ENCODE data around the gene SF3B5. TPM values are rescaled to one million over a fixed set of nuclear protein-coding genes. Genes with fewer than 3 reads are reported as not detected.

The SF3B5 gene
- total and polyA plus RNA-seq, 9 of the 15 experiments (the other 6 are each of a cell fraction or from before 2014, with no cell fraction given) = 238 to 1,211 (median 407) TPM

DNA sequence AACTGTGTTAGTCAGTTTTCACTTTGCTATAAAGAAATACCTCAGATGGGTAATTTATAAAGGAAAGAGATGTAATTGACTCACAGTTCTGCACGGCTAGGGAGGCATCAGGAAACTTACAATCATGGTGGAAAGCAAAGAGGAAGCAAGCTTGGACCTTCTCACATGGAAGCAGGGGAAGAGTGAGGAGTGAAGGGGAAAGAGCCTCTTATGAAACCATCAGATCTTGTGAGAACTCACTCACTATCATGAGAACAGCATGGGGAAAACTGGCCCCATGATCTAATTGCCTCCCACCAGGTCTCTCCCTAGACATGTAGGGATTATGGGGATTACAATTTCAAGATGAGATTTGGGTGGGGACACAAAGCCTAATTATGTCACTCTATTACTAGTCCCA lies 46.0 kb downstream of the SF3B5 start:
- POLR2A ChIA-PET = interaction anchor here (1.3 kb wide), 1 partner anchor 9 kb away, joined by 3 read pairs; no protein-coding TSS in a partner anchor
- FAIRE-seq = no peak

More for the DNA sequence above, 46.0 kb downstream of the SF3B5 start:
- Histone ChIP-seq H3K27ac (ENCODE audit: extremely low read depth, low read depth, low read length) (no peak overlapping the region), H3K9ac (ENCODE audit: insufficient read depth in 1 of 2, low read depth in 2 of 2, low read length in 2 of 2) (no peak overlapping the region), H3K27me3 (ENCODE audit: control insufficient read depth in 2 of 2, insufficient read depth in 2 of 2, low read length in 2 of 2) (no peaks in the 10 kb centered on the region), H3K9me1 (ENCODE audit: control insufficient read depth, insufficient read depth, low read length) (no peaks in the 10 kb centered on the region), H3K4me2 (ENCODE audit: insufficient read depth, low read length) (no peak overlapping the region), H2AFZ (ENCODE audit: low read depth, low read length) (no peak overlapping the region), H3K4me1 (replicated peaks in 1 of 2; ENCODE audit: control insufficient read depth in 2 of 2, insufficient read depth in 2 of 2, low read length in 2 of 2) (no peaks in the 10 kb centered on the region), H3K79me2 (ENCODE audit: control insufficient read depth, insufficient read depth, low read length) (no peaks in the 10 kb centered on the region), H3K36me3 (ENCODE audit: control insufficient read depth, insufficient read depth, low read length) (no peaks in the 10 kb centered on the region), H3K4me3 (no peak overlapping the region), H3K9me3 (replicated peaks; ENCODE audit: control insufficient read depth, insufficient read depth, low read depth, low read length) (no peaks in the 10 kb centered on the region), H4K20me1 (replicated peaks; ENCODE audit: control insufficient read depth, insufficient read depth, low read length) (no peaks in the 10 kb centered on the region)
- intact Hi-C loops (cut with micrococcal nuclease) = no loop called here
- WGBS (ENCODE audit: insufficient coverage, low coverage, missing lambda C conversion rate) = 9% methylated on average over 1 of the region's 1 CpG
- CTCF ChIA-PET (ENCODE audit: low intra/inter-chr PET ratio) = no interaction called here
- in situ Hi-C loops (cut with MboI) = no loop called here
- no TSS peak for BruUV-seq (replicated peaks)
- TF ChIP-seq, protein P1, sequence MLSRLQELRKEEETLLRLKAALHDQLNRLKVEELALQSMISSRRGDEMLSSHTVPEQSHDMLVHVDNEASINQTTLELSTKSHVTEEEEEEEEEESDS (CRISPR knock-in tag; IDR thresholded peaks at IDR 0.05) = no peak
- TF ChIP-seq, protein P2, sequence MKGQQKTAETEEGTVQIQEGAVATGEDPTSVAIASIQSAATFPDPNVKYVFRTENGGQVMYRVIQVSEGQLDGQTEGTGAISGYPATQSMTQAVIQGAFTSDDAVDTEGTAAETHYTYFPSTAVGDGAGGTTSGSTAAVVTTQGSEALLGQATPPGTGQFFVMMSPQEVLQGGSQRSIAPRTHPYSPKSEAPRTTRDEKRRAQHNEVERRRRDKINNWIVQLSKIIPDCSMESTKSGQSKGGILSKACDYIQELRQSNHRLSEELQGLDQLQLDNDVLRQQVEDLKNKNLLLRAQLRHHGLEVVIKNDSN (CRISPR knock-in tag; IDR thresholded peaks at IDR 0.05) = no peak
- TF ChIP-seq BRF1 (IDR thresholded peaks at IDR 0.05; ENCODE audit: borderline replicate concordance, extremely low read depth, insufficient read length) (no peak), RCOR1 (IDR thresholded peaks at IDR 0.05; ENCODE audit: borderline replicate concordance in 1 of 2, low read depth in 2 of 2, low read length in 2 of 2) (no peak), FOXJ2 (tag; IDR thresholded peaks at IDR 0.05) (no peak)
- TF ChIP-seq, protein P3, sequence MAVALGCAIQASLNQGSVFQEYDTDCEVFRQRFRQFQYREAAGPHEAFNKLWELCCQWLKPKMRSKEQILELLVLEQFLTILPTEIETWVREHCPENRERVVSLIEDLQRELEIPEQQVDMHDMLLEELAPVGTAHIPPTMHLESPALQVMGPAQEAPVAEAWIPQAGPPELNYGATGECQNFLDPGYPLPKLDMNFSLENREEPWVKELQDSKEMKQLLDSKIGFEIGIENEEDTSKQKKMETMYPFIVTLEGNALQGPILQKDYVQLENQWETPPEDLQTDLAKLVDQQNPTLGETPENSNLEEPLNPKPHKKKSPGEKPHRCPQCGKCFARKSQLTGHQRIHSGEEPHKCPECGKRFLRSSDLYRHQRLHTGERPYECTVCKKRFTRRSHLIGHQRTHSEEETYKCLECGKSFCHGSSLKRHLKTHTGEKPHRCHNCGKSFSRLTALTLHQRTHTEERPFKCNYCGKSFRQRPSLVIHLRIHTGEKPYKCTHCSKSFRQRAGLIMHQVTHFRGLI (CRISPR knock-in tag; IDR thresholded peaks at IDR 0.05) = no peak
- ATAC-seq = no peak
- no peak for DNase-seq (ENCODE audit: extremely low read depth in 1 of 4, low spot score in 3 of 4)
